Activated CD8-positive, alpha-beta memory T cell treated with anti-CD3 and anti-CD28 coated beads, Interleukin-2, amount 50 U/mL, for 4 hours (primary cell): ENCODE data around the gene LGSN.
"Not testable (repeated sequence)": the region's sequence is repeated elsewhere in the genome, so short reads cannot be mapped to it uniquely, and the experiment has no call there.

Experiments
- DNase-seq: peaks from one replicate; pipeline ENCODE4 v3.0.0-alpha.2; 2020

Gene LGSN

GRCh38 chr6:63319939-63320338 is at the start of gene LGSN:
Gene LGSN, minus strand, starts transcription at chr6:63319983. Its CDS starts 40 bp downstream, at chr6:63319943.
- no peak for DNase-seq

GRCh38 chr6:63368347-63368746 is 48.6 kb upstream of the LGSN start:
- DNase-seq: no peak

- DNase-seq: not testable (repeated sequence)
These were observed 42.8 kb upstream of the LGSN start for GRCh38 chr6:63362500-63363120.

- not testable (repeated sequence) for DNase-seq
These were observed 37.6 kb upstream of the LGSN start for GRCh38 chr6:63357384-63357783.

GRCh38 chr6:63355632-63356031 is 35.8 kb upstream of the LGSN start:
- no peak for DNase-seq

DNA sequence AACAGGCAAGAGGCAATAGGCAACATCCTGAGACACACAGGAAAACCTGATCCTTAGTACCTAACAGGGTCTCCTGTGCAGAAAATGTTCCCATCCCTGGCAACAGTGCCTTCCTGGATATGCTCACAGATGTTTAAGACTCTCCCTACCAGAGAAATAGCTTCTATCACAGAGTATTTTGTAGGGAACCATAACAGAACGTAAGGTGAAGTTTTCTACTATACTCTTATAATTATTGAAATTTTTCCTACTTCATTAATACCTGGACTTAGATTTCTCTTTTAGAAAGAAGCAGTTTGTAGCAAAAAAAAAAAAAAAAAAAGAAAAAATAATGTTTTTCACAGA is 33.5 kb upstream of the LGSN start:
- no peak for DNase-seq

DNA sequence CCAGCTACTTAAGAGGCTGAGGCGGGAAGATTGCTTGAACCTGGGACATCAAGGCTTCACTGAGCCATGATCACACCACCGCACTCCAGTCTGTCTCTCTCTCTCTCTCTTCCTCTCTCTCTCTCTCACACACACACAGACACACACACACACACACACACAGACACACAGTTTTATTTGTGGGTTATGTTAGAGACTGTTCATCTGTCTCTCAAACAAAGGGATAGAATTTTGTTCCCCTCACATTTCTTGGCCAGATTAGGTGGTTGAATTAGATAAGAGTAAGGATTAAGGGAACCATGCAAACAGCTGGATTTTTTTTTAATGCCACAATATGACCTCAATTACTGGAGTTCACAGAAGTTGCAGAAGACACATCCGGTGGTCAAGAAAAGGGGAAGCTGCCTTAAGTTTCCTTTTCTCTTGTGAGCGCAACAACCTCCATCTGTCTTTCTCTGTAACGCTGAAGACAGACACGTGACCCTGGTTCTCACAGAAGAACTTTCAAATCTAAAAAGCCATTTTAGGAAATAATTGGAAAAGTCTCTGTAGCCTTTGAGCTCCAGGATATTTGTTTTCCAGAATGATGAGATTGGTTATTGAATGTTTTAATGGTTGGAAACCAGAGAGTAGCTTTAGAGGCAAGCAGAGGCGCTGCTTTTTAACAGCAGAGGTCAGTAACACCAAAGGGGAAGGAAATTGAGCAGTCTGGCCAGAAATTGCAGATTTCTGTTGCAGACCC is 32.9 kb upstream of the LGSN start:
- DNase-seq: no peak

- no peak for DNase-seq
These were observed 32.3 kb upstream of the LGSN start for GRCh38 chr6:63352069-63352543.

DNA sequence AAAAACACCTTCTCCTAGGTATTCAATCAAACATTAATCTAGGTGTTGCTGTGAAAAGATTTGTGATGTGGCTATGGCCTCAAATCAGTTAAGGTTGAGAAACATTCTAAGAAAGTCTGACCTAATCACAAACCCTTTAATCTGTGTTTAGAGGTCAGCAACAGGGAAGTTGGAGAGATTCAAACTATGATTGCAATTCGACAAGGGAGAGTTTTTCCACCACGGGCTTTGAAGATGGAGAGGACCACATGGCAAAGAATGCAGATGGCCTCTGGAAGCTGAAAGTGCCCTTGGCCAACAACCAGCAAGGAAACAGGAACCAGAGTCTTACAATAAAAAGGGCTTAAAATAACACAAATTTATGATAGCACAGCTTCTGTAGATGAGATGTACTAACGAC is 29.6 kb upstream of the LGSN start:
- DNase-seq: no peak

- DNase-seq: no peak
These were observed 29.1 kb upstream of the LGSN start for GRCh38 chr6:63348836-63349235.

DNA sequence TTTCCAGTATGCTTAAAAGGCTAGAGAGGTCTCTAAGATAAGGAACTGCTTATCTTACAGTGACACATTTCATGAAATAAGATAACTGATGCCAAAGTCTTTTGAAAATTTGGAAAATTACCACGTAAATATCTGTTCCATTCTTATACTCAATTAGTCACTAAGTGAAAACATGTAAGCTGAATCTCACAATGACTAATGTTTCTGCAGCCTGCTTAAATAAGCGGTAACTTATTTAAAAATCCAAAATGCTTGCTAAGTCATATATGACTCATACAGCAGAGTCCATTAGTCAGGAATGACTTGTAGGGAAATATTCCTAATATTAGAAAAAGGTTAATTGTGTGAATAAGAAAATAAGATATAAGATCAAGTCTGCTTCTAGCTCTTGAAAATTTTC is 27.8 kb upstream of the LGSN start:
- DNase-seq: no peak

DNA sequence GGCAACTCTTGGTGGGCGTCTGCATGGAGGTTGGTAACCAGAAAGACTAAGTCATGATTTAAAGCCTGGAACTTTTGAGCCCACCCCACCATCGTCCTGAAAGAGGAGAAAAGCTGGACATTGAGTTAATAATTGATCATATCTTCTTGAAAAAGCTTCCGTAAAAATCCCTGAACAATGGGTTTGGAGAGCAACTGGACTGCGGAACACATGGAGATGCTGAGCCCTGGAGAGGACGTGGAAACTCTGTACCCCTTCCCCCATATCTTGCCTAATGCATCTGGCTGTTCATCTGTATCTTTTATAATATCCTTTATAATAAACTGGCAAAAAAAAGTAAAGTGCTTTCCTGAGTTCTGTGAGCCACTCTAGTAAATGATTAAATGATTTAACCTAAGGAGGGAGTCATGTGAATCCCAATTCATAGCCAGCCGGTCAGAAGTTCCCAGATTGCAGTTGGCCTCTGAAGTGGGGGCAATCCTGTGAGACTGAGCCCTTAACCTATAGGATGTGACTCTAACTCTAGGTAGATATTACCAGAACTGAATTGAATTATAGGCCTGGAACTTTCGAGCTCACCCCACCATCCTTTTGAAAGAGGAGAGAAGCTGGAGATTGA is 26.5 kb upstream of the LGSN start:
- no peak for DNase-seq

DNA sequence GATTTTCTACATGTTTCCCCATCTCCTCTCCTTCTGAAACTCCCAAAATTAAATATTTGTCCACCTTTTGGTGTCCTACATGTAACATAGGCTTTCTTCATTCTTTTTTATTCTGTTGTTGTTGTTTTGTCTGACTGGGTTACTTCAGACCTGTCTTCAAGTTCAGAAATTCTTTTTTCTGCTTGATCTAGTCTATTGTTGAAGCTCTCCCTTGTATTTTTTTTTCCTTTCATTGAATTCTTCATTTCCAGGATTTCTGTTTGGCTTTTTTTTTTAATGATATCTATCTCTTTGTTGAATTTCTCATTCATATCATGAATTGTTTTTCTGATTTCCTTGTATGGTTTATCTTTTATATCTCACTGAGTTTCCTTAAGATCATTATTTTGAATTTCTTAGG is 20.6 kb upstream of the LGSN start:
- DNase-seq: no peak

- not testable (repeated sequence) for DNase-seq
These were observed 14.9 kb upstream of the LGSN start for GRCh38 chr6:63334652-63335051.

DNA sequence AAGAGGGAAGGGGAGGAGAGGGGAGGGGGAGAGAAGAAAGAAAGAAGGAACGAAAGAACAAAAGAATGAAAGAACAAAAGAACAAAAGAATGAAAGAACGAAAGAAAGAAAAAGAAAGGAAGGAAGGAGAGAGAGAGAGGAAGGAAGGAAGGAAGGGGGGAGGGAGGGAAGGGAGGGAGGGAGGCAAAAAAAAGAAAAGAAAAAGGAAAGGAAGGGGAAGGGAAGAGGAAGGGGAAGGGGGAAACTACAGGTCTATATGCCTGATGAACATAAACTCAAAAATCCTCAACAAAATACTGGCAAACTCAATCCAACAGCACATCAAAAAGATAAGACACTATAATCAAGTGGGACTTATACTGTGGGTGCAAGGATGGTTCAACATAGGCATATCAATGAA is 13.7 kb upstream of the LGSN start:
- DNase-seq: no peak

- not testable (repeated sequence) for DNase-seq
These were observed 6.8 kb upstream of the LGSN start for GRCh38 chr6:63326630-63327029.

DNA sequence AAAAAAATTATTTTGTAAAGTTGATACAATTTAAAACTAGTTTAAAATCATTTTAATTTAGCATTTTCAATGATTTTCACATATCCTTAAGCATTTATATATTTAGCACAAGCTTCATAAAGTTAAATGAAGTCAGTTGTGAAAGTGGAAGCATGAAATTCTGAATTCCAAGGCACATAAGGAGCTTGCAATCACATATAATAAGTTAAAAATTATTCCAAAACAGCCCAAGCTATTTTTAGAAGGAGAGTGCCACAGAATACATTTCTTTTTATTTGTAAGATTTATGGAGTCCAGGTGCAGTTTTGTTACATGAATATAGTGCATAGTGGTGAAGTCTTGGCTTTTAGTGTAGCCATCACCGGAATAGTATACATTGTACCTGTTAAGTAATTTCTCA is 3.2 kb upstream of the LGSN start:
- no peak for DNase-seq

- no peak for DNase-seq
These were observed 2.0 kb upstream of the LGSN start for GRCh38 chr6:63321821-63322220.

DNA sequence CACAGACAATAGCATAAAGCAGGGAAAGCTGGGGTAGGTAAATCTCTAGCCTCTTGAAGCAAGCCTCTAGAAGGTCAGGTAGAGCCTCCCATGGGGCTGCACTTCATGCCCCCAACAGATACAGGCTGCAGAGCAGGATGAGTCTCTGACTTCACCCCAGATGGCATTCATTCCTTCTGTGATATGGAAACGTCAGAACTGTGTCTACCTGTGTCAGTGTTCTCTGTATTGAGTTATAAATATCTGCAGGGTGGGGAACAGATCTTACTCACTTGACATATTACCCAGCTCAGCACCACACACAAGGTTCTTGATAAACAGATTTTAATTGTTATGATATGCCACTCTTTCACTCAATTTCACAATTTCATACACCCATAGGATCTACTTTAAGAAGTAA is 2.1 kb downstream of the LGSN start:
- no peak for DNase-seq

- no peak for DNase-seq
These were observed 3.7 kb downstream of the LGSN start for GRCh38 chr6:63316113-63316512.

DNA sequence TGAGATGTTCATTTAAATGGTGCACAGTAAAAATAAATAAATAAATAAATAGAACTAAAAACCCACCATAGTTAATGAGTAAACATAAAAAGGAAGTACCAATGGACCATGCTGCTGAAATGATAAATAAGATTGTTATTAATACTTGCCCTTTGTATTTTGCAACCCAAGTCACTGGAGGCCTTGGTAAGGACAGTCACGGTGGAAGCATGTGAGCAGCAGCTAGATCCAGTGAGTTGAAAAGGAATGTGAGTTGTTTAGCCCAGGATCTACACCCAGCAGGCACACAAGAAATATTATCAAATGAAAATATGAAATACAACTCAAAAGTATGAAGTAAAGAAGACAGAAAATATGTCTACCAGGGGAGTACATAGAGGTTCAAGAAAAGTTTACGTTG is 6.7 kb downstream of the LGSN start:
- no peak for DNase-seq

- DNase-seq: no peak
These were observed 12.1 kb downstream of the LGSN start for GRCh38 chr6:63307581-63308246.

DNA sequence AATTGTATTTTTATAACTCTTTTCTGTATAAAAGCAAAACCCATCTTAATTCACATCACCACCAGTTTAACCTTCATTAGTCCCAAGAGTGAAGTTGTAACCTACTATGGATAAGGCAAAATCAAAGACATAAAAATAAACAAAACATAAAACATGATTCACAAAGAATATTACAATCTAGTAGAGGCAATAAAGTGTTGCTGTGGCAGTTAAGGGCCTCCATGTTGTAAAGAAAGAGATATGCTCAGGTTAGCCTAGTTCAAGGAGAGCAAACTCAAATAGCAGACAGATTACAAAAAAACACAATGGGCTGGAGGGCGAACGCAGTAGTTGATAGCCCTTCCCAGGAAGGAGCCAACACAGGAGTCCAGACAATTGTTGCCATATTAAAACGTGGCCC is 13.4 kb downstream of the LGSN start:
- no peak for DNase-seq

GRCh38 chr6:63305277-63305676 is 14.5 kb downstream of the LGSN start:
- no peak for DNase-seq
